SK-N-SH treated with all-trans-retinoic acid at 6 μM for 48 hours (cell line): ENCODE data around the gene SEC16A.

Source experiments
- ATAC-seq: fragments of 200-7000 bp; cut with Tn5 transposase; 3 replicates; pipeline ENCODE4 v1.9.1; 2020; ENCODE audit warnings: mild to moderate bottlenecking, moderate library complexity
- BACH2 ChIP-seq: fragments of 250-450 bp; sonication (Bioruptor Pico); IDR thresholded peaks from 2 replicates; pipeline ENCODE4 v1.9.0; 2021; ENCODE audit warnings: mild to moderate bottlenecking, borderline replicate concordance
- CREB5 ChIP-seq: fragments of 250-450 bp; sonication (Bioruptor Pico); IDR thresholded peaks from 2 replicates; pipeline ENCODE4 v1.5.1; 2020; ENCODE audit warnings: low read depth, mild to moderate bottlenecking, moderate library complexity
- CSDC2 ChIP-seq: fragments of 250-450 bp; sonication (Bioruptor Pico); IDR thresholded peaks from 2 replicates; pipeline ENCODE4 v1.5.0; 2020; ENCODE audit warnings: mild to moderate bottlenecking, moderate library complexity
- CSRNP3 ChIP-seq: fragments of 250-450 bp; sonication (Bioruptor Pico); IDR thresholded peaks from 2 replicates; pipeline ENCODE4 v1.5.1; 2021; ENCODE audit warnings: mild to moderate bottlenecking, moderate library complexity
- ESRRG ChIP-seq: fragments of 250-450 bp; sonication (Bioruptor Pico); IDR thresholded peaks from 2 replicates; pipeline ENCODE4 v1.6.1; 2021; ENCODE audit warnings: mild to moderate bottlenecking
- GLIS3 ChIP-seq: fragments of 250-450 bp; sonication (Bioruptor Pico); IDR thresholded peaks from 2 replicates; pipeline ENCODE4 v1.5.0; 2020; ENCODE audit warnings: mild to moderate bottlenecking, moderate library complexity
- ISL1 ChIP-seq: fragments of 250-450 bp; sonication (Bioruptor Pico); IDR thresholded peaks from 2 replicates; pipeline ENCODE4 v2.1.2; 2022; ENCODE audit warnings: mild to moderate bottlenecking, moderate library complexity
- OSR1 ChIP-seq: fragments of 250-450 bp; sonication (Bioruptor Pico); IDR thresholded peaks from 2 replicates; pipeline ENCODE4 v1.8.0; 2022; ENCODE audit warnings: moderate library complexity, mild to moderate bottlenecking, inconsistent platforms
- PATZ1 ChIP-seq: fragments of 250-450 bp; sonication (Bioruptor Pico); IDR thresholded peaks from 2 replicates; pipeline ENCODE4 v1.8.0; 2020; ENCODE audit warnings: mild to moderate bottlenecking, moderate library complexity, borderline replicate concordance
- POU6F1 ChIP-seq: fragments of 250-450 bp; sonication (Bioruptor Pico); IDR thresholded peaks from 2 replicates; pipeline ENCODE4 v1.8.0; 2021; ENCODE audit warnings: low read depth, mild to moderate bottlenecking, moderate library complexity, borderline replicate concordance
- SNAI2 ChIP-seq: fragments of 250-450 bp; sonication (Bioruptor Pico); IDR thresholded peaks from 2 replicates; pipeline ENCODE4 v1.5.0; 2020; ENCODE audit warnings: mild to moderate bottlenecking, moderate library complexity
- TSHZ2 ChIP-seq: fragments of 250-450 bp; sonication (Bioruptor Pico); IDR thresholded peaks from 2 replicates; pipeline ENCODE4 v1.5.0; 2020; ENCODE audit warnings: mild to moderate bottlenecking, moderate library complexity
- ZFP3 ChIP-seq: fragments of 250-450 bp; sonication (Bioruptor Pico); IDR thresholded peaks from 2 replicates; pipeline ENCODE4 v1.5.0; 2020; ENCODE audit warnings: mild to moderate bottlenecking, moderate library complexity
- ZNF8 ChIP-seq: fragments of 450-650 bp; formaldehyde crosslinking; IDR thresholded peaks from 2 replicates; pipeline ENCODE4 v1.5.0; 2020; ENCODE audit warnings: mild to moderate bottlenecking, moderate library complexity

The SEC16A gene

GRCh38 chr9:136522314-136523237, 39.7 kb upstream of the SEC16A start:
- no peak for TF ChIP-seq ISL1
- TF ChIP-seq CSDC2 (CRISPR knock-in tag) = no peak
- TF ChIP-seq POU6F1 = no peak
- TF ChIP-seq TSHZ2 = no peak
- no peak for TF ChIP-seq CSRNP3 (CRISPR knock-in tag)

GRCh38 chr9:136521537-136521936, 38.7 kb upstream of the SEC16A start:
- no peak for ATAC-seq
- TF ChIP-seq CSRNP3 (CRISPR knock-in tag) = no peak

More at GRCh38 chr9:136522314-136523237, 39.7 kb upstream of the SEC16A start:
- no peak for ATAC-seq

- TF ChIP-seq CREB5 (CRISPR knock-in tag) = no peak
- no peak for TF ChIP-seq CSRNP3 (CRISPR knock-in tag)
- no peak for TF ChIP-seq TSHZ2
- TF ChIP-seq PATZ1 (CRISPR knock-in tag) = no peak
- TF ChIP-seq ESRRG (CRISPR knock-in tag) = no peak
- TF ChIP-seq ZNF8 (CRISPR knock-in tag) = no peak
- TF ChIP-seq ZFP3 = no peak
- TF ChIP-seq SNAI2 = no peak
- TF ChIP-seq BACH2 (CRISPR knock-in tag) = no peak
- no peak for TF ChIP-seq OSR1 (CRISPR knock-in tag)
- no peak for TF ChIP-seq POU6F1
- no peak for TF ChIP-seq GLIS3 (CRISPR knock-in tag)
Observed at GRCh38 chr9:136520053-136520540, 37.3 kb upstream of the SEC16A start.

More at GRCh38 chr9:136520053-136520540, 37.3 kb upstream of the SEC16A start:
- ATAC-seq = no peak
